Upper lobe of left lung (tissue), 4 donors: ENCODE results near the gene SEPTIN5.
A peak's percentile ranks its signal among the peaks of the same experiment; 100 is the strongest.

Source experiments
- CTCF ChIP-seq, 6 experiments: fragments of 450-650 bp in 4 of 6; fragments of 200-600 bp in 2 of 6; sonication (generic) in 2 of 6; IDR thresholded peaks; one replicate each; pipeline ENCODE4 v1.5.1; 2016 to 2019; ENCODE audit warnings: antibody characterized with exemption in 6 of 6
- POLR2A ChIP-seq, 4 donors: fragments of 450-650 bp; IDR thresholded peaks; one replicate each; pipeline ENCODE4 v1.5.1; 2016 to 2017; ENCODE audit warnings: antibody characterized with exemption in 4 of 4, mild to moderate bottlenecking in 2 of 4
- POLR2AphosphoS5 ChIP-seq, 2 donors: sonication (generic); formaldehyde crosslinking; IDR thresholded peaks; one replicate each; pipeline ENCODE4 v1.5.1; 2017; ENCODE audit warnings: antibody characterized with exemption in 2 of 2

- TF ChIP-seq CTCF (IDR thresholded peaks at IDR 0.05) (no peak), POLR2A (IDR thresholded peaks at IDR 0.05) (peak in 1 of 4 donors; percentile 24), POLR2AphosphoS5 (IDR thresholded peaks at IDR 0.05) (no peak)
Observed at GRCh38 chr22:19765477-19766239, 51.4 kb downstream of the SEPTIN5 start.
